Measurements from ENCODE around the gene PDZD4.

The PDZD4 gene

GRCh38 chrX:153776120-153776599 is 54.2 kb downstream of the PDZD4 start:
- Histone ChIP-seq H3K4me2 (ENCODE audit: low read depth, low read length) (no peak overlapping the region), H3K27ac (ENCODE audit: low read length) (no peak overlapping the region), H3K4me3 (ENCODE audit: low read length) (no peak overlapping the region), H3K4me1 (ENCODE audit: low read length) (no peaks in the 10 kb centered on the region), H3F3A (ENCODE audit: insufficient read depth, low read length) (no peaks in the 10 kb centered on the region), H3K9me2 (replicated peaks; ENCODE audit: insufficient read depth, low read length) (no peaks in the 10 kb centered on the region), H4K20me1 (ENCODE audit: insufficient read depth, low read length) (no peaks in the 10 kb centered on the region), H2AFZ (ENCODE audit: low read length) (no peak overlapping the region), H3K9ac (ENCODE audit: low read length) (no peak overlapping the region), H3K36me3 (replicated peaks; ENCODE audit: insufficient read depth, low read length) (no peaks in the 10 kb centered on the region), H3K79me2 (ENCODE audit: low read length) (no peaks in the 10 kb centered on the region), H3K9me3 (replicated peaks; ENCODE audit: insufficient read depth, low read length) (no peaks in the 10 kb centered on the region), H3K27me3 (replicated peaks; ENCODE audit: insufficient read depth, low read length) (peaks cover 15% of the 10 kb centered on the region)
- TF ChIP-seq CTCF (IDR thresholded peaks at IDR 0.05; ENCODE audit: low read length) (no peak), EZH2phosphoT487 (IDR thresholded peaks at IDR 0.05; ENCODE audit: low read length) (no peak), EZH2 (optimal IDR thresholded peaks at IDR 0.05; ENCODE audit: low read depth, low read length) (no peak)
- DNase-seq: no peak

GRCh38 chrX:153775293-153776119 is 54.8 kb downstream of the PDZD4 start:
- no peak overlapping the region for H3K4me2 ChIP-seq (ENCODE audit: low read depth, low read length)
- TF ChIP-seq CTCF (IDR thresholded peaks at IDR 0.05; ENCODE audit: low read length) (no peak), EZH2 (optimal IDR thresholded peaks at IDR 0.05; ENCODE audit: low read depth, low read length) (no peak), EZH2phosphoT487 (IDR thresholded peaks at IDR 0.05; ENCODE audit: low read length) (no peak)
- no peak overlapping the region for H3K9ac ChIP-seq (ENCODE audit: low read length)
- H3K9me2 ChIP-seq (replicated peaks; ENCODE audit: insufficient read depth, low read length): no peaks in the 10 kb centered on the region
- H3F3A ChIP-seq (ENCODE audit: insufficient read depth, low read length): no peaks in the 10 kb centered on the region
- no peaks in the 10 kb centered on the region for H3K79me2 ChIP-seq (ENCODE audit: low read length)
- DNase-seq: no peak
- H3K9me3 ChIP-seq (replicated peaks; ENCODE audit: insufficient read depth, low read length): no peaks in the 10 kb centered on the region
- H3K27me3 ChIP-seq (replicated peaks; ENCODE audit: insufficient read depth, low read length): peaks cover 19% of the 10 kb centered on the region
- no peak overlapping the region for H3K27ac ChIP-seq (ENCODE audit: low read length)
- H3K4me1 ChIP-seq (ENCODE audit: low read length): no peaks in the 10 kb centered on the region
- H3K36me3 ChIP-seq (replicated peaks; ENCODE audit: insufficient read depth, low read length): no peaks in the 10 kb centered on the region
- no peaks in the 10 kb centered on the region for H4K20me1 ChIP-seq (ENCODE audit: insufficient read depth, low read length)
- no peak overlapping the region for H2AFZ ChIP-seq (ENCODE audit: low read length)
- no peak overlapping the region for H3K4me3 ChIP-seq (ENCODE audit: low read length)

GRCh38 chrX:153774576-153775292 is 55.6 kb downstream of the PDZD4 start:
- peaks cover 24% of the 10 kb centered on the region for H3K27me3 ChIP-seq (replicated peaks; ENCODE audit: insufficient read depth, low read length)
- H3K4me1 ChIP-seq (ENCODE audit: low read length): no peaks in the 10 kb centered on the region
- H3K36me3 ChIP-seq (replicated peaks; ENCODE audit: insufficient read depth, low read length): no peaks in the 10 kb centered on the region
- no peak overlapping the region for H3K4me2 ChIP-seq (ENCODE audit: low read depth, low read length)
- H2AFZ ChIP-seq (ENCODE audit: low read length): no peak overlapping the region
- H3K4me3 ChIP-seq (ENCODE audit: low read length): no peak overlapping the region
- DNase-seq: no peak
- H3K79me2 ChIP-seq (ENCODE audit: low read length): no peaks in the 10 kb centered on the region
- no peak for TF ChIP-seq CTCF (IDR thresholded peaks at IDR 0.05; ENCODE audit: low read length)
- no peak for TF ChIP-seq EZH2phosphoT487 (IDR thresholded peaks at IDR 0.05; ENCODE audit: low read length)
- TF ChIP-seq EZH2 (optimal IDR thresholded peaks at IDR 0.05; ENCODE audit: low read depth, low read length): no peak
- H4K20me1 ChIP-seq (ENCODE audit: insufficient read depth, low read length): no peaks in the 10 kb centered on the region
- H3K9ac ChIP-seq (ENCODE audit: low read length): no peak overlapping the region
- H3K27ac ChIP-seq (ENCODE audit: low read length): no peak overlapping the region
- H3K9me3 ChIP-seq (replicated peaks; ENCODE audit: insufficient read depth, low read length): no peaks in the 10 kb centered on the region
- H3K9me2 ChIP-seq (replicated peaks; ENCODE audit: insufficient read depth, low read length): no peaks in the 10 kb centered on the region
- H3F3A ChIP-seq (ENCODE audit: insufficient read depth, low read length): no peaks in the 10 kb centered on the region
